ENCODE data around the gene SRXN1.

GRCh38 chr20:673603-674001 lies 20.6 kb upstream of the SRXN1 start:
- TF ChIP-seq YY1 (tag by site-specific recombination; IDR thresholded peaks at IDR 0.05) (no peak), ZNF23 (tag by site-specific recombination; IDR thresholded peaks at IDR 0.05; ENCODE audit: borderline replicate concordance) (no peak), ZFP41 (tag by site-specific recombination; IDR thresholded peaks at IDR 0.05; ENCODE audit: borderline replicate concordance) (no peak), CTCF (tag by site-specific recombination; IDR thresholded peaks at IDR 0.05) (no peak), RBAK (tag by site-specific recombination; IDR thresholded peaks at IDR 0.05) (no peak), SP2 (tag by site-specific recombination; IDR thresholded peaks at IDR 0.05) (no peak), ZBTB8A (tag by site-specific recombination; IDR thresholded peaks at IDR 0.05) (no peak), KLF16 (tag by site-specific recombination; IDR thresholded peaks at IDR 0.05) (no peak), ZNF830 (tag by site-specific recombination; IDR thresholded peaks at IDR 0.05; ENCODE audit: low read depth) (no peak), ZNF513 (tag by site-specific recombination; IDR thresholded peaks at IDR 0.05) (no peak), PRDM10 (tag by site-specific recombination; IDR thresholded peaks at IDR 0.05) (0 out of 2 replicates have a peak, but pooled peaks have one; percentile 22), KLF10 (tag by site-specific recombination; IDR thresholded peaks at IDR 0.05) (no peak)

All from HEK293 (cell line).